Pancreas (tissue), 10 donors: Measurements from ENCODE around the gene KCNJ11. TPM values are rescaled to one million over a fixed set of nuclear protein-coding genes. Genes with fewer than 3 reads are reported as not detected.
A peak's percentile ranks its signal among the peaks of the same experiment; 100 is the strongest.

Experiments used
- ATAC-seq, 4 donors: fragments of 200-7000 bp; cut with Tn5 transposase; one replicate each; pipeline versions ENCODE4 v1.8.0 to v1.9.1; 2020; ENCODE audit warnings: mild to moderate bottlenecking in 4 of 4, moderate library complexity in 4 of 4
- DNase-seq, 6 donors: peaks; one replicate each; pipeline ENCODE4 v3.0.0-alpha.2; 2020
- FAIRE-seq: peaks from 2 replicates; lab custom pipeline; 2012; peaks lifted over from hg19 to GRCh38; lab: Jason Lieb, UNC
- H3K27ac ChIP-seq, 4 donors: fragments of 200-600 bp; sonication (generic); 1 replicate in 3 of 4; 2 replicates in 1 of 4; pipeline versions ENCODE4 v1.5.0 to v1.8.0; 2020
- H3K27me3 ChIP-seq, 4 donors: fragments of 200-600 bp; one replicate each; pipeline ENCODE4 v1.8.0; 2021
- H3K36me3 ChIP-seq, 3 donors: fragments of 200-600 bp; sonication (generic) in 1 of 3; one replicate each; pipeline versions ENCODE4 v1.5.0 to v1.8.0; 2020 to 2021
- H3K4me1 ChIP-seq, 3 donors: fragments of 200-600 bp; one replicate each; pipeline ENCODE4 v1.8.0; 2021
- H3K4me3 ChIP-seq, 4 donors: fragments of 200-600 bp; sonication (generic) in 2 of 4; one replicate each; pipeline versions ENCODE4 v1.5.0 to v1.8.0; 2020 to 2021
- H3K9me3 ChIP-seq, 4 donors: fragments of 200-600 bp; one replicate each; pipeline ENCODE4 v1.8.0; 2021
- CTCF ChIP-seq, 4 donors: fragments of 200-600 bp; sonication (generic) in 3 of 4; IDR thresholded peaks; one replicate each; pipeline versions ENCODE4 v1.5.0 to v1.8.0; 2021; ENCODE audit warnings: antibody characterized with exemption in 4 of 4
- WGBS, 2 donors: extraction: QIAGEN DNeasy Blood & Tissue Kit; methylation state at CpG; one replicate each; pipeline ENCODE4 v1.1.7; 2013; 5-methylcytosine and 5-hydroxymethylcytosine counted together
- intact Hi-C, 3 donors: fragments of 100-400 bp; cut with DNase I; formaldehyde crosslinking; loops; one replicate each; pipeline versions ENCODE4 v1.11.1 to v1.14.2; 2022
- polyA plus RNA-seq, 2 donors: library from polyadenylated mRNA; stranded (reverse); fragments of 200-250 nt; gene quantifications; one replicate each; pipeline ENCODE4 v1.2.3, GENCODE V29; 2013
- total RNA-seq, 6 donors: library from RNA; stranded (reverse); fragmentation: NEBNext Ultra II Directional in 4 of 6; extraction: Animal tissue kit (Norgen Biotek cat#: 25700) in 4 of 6; gene quantifications; one replicate each; pipeline versions ENCODE4 v1.2.1 to v1.2.4, GENCODE V29; 2021 to 2023
- donor health status: healthy with polysubstance abuse.
- donor health status: DM: no; HTN: no; CAD: no; lungs with moderate emphysema.
- donor health status: DM: no; HTN: no; CAD: no.
- donor health status: control.
- donor health status: control.
- donor health status: Bipolar disorder and iron deficiency.
- donor health status: DM: yes; HTN: yes; CAD: no.
- donor health status: DM: no; HTN: no; CAD: no.
- donor health status: DM: no; HTN: no; CAD: no.
- donor health status: DM: yes; HTN: yes; CAD: no.

Gene KCNJ11
- total and polyA plus RNA-seq, 8 donors = 5.0 to 17.7 (median 11.1) TPM

DNA sequence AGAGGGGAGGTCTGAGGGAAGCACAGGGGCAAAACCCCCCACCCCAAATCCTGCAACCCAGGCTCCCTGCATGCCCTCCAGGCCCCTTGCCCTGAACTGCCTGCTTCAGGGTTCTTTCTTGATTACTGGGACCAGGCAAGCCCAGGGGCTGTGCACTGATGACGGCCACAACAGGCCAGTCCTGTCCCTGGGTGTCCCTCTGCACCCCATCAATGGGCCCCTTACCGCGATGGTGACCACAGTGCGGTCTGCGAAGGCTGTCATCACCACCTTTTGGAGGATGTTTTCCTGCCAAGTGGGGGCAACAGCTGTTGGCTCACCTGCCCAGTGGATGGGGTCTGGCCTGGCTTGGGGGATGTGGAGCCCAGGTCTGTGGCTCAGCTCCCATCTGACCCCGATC is 5.0 kb upstream of the KCNJ11 start:
- TF ChIP-seq CTCF (IDR thresholded peaks at IDR 0.05) = no peak
- intact Hi-C loops = loop anchor here in 1 of 3 donors (10.0 kb wide), 1 partner anchor 101 kb away; no protein-coding TSS in a partner anchor
- ATAC-seq (no peak), DNase-seq (no peak), FAIRE-seq (no peak)
- no peaks in the 10 kb centered on the region for H3K9me3 ChIP-seq
- H3K4me1 ChIP-seq = peaks cover 0 to 4% (median 0%) of the 10 kb centered on the region in 3 donors
- WGBS, 2 donors = 91 to 97% methylated on average over 6 of the region's 6 CpGs
- H3K4me3 ChIP-seq = no peak overlapping the region
- H3K27ac ChIP-seq = no peak overlapping the region
- H3K27me3 ChIP-seq = no peaks in the 10 kb centered on the region
- H3K36me3 ChIP-seq = no peaks in the 10 kb centered on the region

- intact Hi-C loops = loop anchor here in 1 of 3 donors (10.0 kb wide), 1 partner anchor 102 kb away; no protein-coding TSS in a partner anchor
- H3K27me3 ChIP-seq = no peaks in the 10 kb centered on the region
- no peak for DNase-seq
- FAIRE-seq = no peak
- H3K27ac ChIP-seq = no peak overlapping the region
- 89 to 92% methylated on average over 11 to 14 of the region's 14 CpGs for WGBS, 2 donors
- TF ChIP-seq CTCF (IDR thresholded peaks at IDR 0.05) = no peak
- H3K36me3 ChIP-seq = no peaks in the 10 kb centered on the region
- no peak overlapping the region for H3K4me3 ChIP-seq
- ATAC-seq = no peak
- H3K4me1 ChIP-seq = peaks cover 0 to 4% (median 0%) of the 10 kb centered on the region in 3 donors
- H3K9me3 ChIP-seq = no peaks in the 10 kb centered on the region
These were observed 4.4 kb upstream of the KCNJ11 start for GRCh38 chr11:17392872-17393271.

DNA sequence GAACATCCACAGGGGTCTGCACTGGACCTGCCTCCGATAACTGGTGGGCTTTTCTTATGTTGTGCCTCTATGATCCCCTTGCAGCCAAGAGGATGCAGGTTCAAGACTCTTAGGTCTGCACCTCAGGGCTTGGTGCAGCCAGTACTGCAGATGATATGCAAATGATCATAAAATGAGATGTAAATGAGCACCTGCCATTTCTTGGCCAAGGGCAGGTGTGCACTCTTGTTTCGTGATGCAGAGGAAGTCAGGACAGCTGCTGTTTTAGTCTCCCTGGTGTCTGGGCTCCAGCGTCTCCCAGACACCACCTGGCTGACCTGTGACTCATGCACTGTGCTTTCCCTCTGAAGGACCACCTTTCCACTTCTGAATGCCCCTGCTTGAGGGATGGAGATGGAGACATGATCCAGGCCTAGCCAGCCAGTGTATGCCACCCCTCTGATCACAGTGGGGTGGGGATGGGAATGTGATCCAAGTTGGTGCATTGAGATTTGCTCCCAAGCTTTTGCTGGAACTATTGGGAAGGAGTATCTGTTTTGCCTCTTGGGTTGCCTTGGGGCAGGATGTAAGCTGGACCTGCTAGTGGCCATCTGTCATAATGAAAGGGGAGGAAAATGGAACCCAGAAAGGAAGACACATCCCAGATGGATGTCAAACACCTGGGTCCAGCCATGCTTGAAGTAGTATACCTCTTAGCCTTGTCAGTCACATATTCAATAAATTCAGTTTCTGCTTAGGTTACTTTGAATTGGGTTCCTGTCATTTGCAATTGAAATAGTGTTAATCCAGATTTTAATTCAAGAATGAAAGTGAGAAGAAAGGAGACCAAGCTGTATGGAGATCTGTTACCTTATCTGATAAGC is 3.3 kb upstream of the KCNJ11 start:
- Histone ChIP-seq H3K4me3 (no peak overlapping the region), H3K4me1 (peaks cover 0 to 4% (median 0%) of the 10 kb centered on the region in 3 donors), H3K36me3 (no peaks in the 10 kb centered on the region), H3K9me3 (no peaks in the 10 kb centered on the region), H3K27me3 (no peaks in the 10 kb centered on the region), H3K27ac (no peak overlapping the region)
- intact Hi-C loops = loop anchor here in 1 of 3 donors (10.0 kb wide), 1 partner anchor 103 kb away; no protein-coding TSS in a partner anchor
- WGBS, 2 donors = 83 to 89% methylated on average over 3 of the region's 3 CpGs
- no peak for TF ChIP-seq CTCF (IDR thresholded peaks at IDR 0.05)
- ATAC-seq (no peak), FAIRE-seq (no peak), DNase-seq (no peak)

GRCh38 chr11:17389957-17390649 is 1.6 kb upstream of the KCNJ11 start:
- no peaks in the 10 kb centered on the region for H3K27me3 ChIP-seq
- no peak for FAIRE-seq
- no peaks in the 10 kb centered on the region for H3K9me3 ChIP-seq
- H3K27ac ChIP-seq = peak overlapping the region in 3 of 4 donors; percentile 52 to 79 (median 64)
- peak overlapping the region in 3 of 4 donors; percentile 31 to 59 (median 55) for H3K4me3 ChIP-seq
- TF ChIP-seq CTCF (IDR thresholded peaks at IDR 0.05) = no peak
- H3K4me1 ChIP-seq = peaks cover 0 to 6% (median 4%) of the 10 kb centered on the region in 3 donors
- intact Hi-C loops = loop anchor here in 1 of 3 donors (10.0 kb wide), 1 partner anchor 105 kb away; no protein-coding TSS in a partner anchor
- ATAC-seq = no peak
- H3K36me3 ChIP-seq = no peaks in the 10 kb centered on the region
- WGBS, 2 donors = 52 to 54% methylated on average over 10 of the region's 10 CpGs
- peak in 1 of 6 donors; percentile 25 for DNase-seq
